ENCODE results near the gene IMPACT.

The IMPACT gene

DNA sequence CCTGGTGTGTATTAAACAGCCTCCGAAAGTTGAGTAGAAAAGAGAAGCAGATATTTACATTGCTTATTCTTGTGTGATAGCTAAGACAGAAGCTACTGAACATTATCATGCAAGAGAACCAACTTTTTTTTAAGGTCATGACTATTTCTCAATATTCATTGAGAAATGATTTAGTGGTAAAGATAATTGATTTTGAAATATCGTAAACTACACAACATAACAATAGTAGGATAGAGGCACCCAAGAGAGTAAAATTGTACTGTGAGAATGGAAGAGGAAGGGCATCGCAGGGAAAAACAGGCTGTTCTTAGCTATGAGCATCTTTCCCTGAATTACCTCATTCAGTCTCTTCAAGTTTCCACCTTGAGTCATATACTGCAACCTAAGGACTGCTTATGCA, 59.2 kb downstream of the IMPACT start:
- no peak for DNase-seq

DNA sequence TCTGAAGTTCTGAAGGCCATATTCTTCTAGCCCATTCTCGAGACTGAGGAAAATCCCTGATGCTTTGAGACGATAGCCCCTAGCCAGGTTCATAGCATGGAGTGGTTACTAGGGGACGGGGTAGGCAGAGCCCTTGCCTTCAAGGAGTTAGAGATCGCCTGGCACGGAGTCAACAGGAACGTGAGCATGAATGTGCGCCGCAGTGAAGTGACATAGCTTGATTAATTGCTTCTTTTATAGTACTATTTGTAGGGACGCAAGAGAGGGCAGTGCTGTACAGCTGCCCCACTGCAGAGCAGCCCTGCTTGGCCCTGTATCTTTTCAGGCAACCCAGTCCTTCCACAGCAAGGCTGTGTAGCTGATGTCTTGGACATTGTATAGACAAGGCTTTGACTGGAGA, 60.2 kb downstream of the IMPACT start:
- no peak for DNase-seq

DNA sequence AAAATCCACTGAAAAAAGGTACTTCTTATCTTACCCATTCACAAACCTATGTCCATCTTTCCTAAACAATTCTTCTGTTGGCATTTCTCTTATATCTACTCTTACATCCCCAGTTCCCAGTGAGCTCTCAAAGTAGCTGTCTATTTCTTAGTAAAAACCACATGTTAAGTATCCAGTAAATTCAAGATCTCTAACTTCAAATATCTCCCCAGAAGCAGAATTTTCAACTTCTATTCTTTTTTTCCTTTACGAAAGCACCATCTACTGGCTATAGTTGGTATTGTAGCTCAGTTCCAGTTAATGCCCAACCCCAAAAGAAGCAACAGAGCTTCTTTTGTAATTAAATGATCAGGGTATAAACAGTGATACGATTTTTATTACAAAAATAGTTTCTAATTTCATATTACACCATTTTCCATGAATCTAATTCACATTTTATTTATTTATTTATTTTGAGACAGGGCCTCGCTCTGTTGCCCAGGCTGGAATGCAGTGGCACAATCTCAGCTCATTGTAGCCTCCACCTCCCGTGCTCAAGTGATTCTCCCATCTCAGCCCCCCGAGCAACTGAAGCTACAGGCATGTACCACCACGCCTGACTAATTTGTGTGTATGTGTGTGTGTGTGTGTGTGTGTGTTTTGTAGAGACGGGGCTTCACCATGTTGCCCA, 62.5 kb downstream of the IMPACT start:
- peak; percentile 69 for DNase-seq

DNA sequence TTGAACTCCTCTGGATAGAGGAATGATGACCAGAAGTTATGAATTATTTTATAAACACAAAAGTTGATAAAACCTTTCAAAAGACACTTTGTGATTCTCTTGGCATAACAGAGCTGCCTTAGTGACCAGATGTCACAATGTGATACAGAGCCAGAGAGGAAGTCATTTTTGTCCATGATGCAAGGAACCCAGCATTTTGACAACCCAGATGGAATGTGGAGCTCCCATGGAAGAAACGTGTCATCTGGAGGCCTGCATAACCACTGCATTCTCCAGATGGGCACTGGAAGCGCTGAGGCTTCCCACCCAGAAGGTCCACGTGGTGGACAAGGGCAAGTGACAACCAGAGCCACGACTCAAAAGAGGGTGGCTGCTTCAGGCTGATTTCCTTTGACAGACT, 64.1 kb downstream of the IMPACT start:
- no peak for DNase-seq

DNA sequence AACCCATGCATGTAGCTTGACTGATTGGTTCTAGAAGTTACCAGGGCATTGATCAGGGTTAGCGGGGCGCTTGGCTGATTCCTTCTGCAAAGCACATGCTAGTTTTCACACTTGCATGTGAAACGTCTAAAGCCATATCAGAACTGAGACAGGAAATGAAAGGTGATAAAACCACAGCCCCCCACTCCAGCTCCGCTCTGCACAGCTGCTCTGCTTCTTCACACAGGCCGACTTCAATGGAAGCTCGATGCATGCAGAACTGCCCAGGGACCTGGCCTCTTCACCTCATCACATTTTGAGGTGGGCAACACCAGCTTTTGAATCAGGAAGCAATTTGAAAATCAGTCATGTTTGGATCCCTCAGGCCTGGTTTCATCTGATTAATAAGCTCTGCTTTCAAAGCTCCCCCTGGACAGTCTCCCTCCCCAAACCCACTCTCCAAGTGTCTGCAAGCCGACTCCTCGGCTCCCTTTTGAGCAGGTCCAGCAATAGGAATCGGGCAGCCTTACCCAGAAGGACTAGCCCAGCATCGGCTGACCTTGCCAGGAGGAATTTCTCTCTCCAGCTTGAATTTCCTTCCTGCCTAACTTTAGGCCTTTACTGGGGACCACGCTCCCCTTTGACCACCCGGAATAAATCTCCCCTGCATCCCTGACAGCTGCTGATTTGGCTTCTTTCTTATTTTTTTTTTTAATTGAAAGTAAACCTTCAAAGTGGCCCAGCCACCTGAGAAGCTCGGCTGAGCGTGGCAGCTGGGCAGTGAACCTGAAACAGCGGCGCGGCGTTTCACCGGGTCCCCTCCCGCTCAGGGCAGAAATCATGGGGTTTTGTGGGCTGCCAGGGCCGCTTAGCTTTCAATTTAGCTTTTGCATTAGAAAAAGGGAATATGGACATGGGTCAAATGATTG, 65.7 kb downstream of the IMPACT start:
- no peak for DNase-seq

DNA sequence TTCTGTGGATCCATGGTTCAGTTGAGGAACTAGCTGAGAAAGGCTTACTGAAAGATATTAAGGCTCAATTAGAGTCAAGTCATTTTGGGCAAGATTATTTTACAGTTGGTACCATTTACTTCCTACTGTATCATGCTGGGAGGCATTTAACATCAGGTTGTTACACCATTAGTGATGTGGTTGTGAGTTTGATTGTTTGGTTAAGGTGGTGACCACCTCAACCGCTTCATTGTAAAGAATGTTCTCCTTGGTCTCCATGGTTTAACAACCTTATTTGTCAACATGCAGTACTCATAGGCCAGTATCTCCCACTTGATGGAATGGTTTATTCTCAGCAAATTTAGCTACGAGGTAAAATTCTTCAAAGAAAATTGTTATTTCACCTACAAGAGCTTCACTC, 68.1 kb downstream of the IMPACT start:
- no peak for DNase-seq

DNA sequence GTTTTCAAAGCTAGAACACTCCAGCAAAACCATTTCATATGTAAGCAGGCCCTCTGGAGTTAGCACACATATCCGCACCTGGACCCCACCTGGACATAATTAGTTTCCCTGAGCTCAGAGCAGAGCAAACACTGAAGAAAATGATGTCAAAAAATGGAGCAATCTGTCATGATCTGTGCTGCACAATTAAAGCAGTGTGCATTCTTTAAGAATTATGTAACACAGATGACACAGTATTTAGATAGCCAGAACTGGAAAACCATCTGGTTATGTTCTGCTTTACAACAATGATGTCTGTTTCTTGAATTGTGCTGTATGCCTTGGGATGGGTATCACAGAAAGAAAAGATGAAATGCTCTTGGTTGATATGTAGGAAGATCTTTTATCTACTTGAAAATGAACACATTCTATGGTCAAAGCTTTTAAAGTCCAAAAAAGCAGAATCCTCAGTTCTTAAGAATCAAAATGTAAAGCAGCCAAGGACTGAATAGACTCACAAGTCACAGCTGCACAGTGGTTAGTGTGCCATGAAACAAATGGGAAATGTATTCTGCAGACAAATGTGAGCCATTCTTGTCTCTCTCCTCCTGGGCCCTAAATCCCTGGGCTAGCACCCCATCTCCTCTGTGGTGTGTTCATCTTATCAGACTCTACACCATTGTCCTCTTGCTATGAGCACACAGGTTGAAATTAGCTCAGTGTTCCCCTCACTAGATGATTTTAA, 70.7 kb downstream of the IMPACT start:
- no peak for DNase-seq

DNA sequence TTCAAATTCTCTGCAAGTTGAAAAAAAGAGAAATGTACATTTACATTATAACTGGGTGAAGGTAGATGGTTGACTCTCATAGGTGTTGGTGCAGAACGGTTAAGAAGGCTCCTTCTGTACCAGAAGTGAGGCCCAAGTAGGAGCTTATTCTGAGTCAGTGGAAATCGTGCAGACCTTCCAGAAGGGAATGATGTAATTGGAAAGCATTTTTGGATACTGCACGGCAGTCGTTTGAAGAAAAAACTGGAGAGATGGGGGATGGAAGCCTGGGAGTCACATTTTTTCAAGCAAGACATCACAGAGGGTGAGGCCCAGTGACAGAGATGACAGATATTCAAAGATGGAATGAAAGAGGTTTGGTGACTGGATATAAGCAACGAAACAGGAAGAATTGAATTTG, 73.3 kb downstream of the IMPACT start:
- no peak for DNase-seq

DNA sequence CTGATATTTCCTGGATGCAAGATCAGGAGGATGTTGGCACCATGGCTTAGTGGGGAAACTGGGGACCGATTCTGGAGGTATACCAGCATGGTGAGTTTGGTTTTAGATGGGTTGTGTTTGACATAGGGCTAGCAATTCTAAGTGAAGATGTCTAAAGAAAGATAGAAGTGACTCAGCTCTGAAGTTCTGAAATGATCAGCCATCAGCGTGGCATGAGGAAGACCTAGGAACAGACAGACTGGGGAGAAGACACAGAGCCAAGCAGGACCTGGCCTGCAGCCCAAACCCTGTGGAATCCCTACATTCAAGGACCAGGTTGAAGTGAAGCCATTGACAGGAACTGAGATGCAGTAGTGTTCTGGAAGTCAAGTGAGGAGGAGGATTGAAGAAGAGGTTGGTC, 73.7 kb downstream of the IMPACT start:
- DNase-seq = no peak

DNA sequence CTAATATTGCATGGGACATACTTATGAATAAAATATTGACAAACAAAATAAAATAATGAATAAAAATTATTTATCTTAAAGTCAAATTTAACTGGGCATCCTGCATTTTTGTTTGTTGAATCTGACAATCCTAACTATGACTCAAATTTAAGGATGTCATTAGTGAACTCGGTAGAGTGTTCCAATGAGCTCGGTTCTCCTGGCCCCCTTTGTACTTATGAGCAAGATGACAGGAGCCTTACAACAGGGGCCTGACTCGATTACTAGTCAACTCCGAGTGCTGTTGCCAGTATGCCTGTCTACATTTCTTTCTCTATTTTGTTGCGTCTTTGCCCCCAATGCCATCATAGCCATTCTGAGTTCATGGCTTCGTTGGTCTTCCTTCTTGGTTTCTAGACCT, 74.3 kb downstream of the IMPACT start:
- no peak for DNase-seq

DNA sequence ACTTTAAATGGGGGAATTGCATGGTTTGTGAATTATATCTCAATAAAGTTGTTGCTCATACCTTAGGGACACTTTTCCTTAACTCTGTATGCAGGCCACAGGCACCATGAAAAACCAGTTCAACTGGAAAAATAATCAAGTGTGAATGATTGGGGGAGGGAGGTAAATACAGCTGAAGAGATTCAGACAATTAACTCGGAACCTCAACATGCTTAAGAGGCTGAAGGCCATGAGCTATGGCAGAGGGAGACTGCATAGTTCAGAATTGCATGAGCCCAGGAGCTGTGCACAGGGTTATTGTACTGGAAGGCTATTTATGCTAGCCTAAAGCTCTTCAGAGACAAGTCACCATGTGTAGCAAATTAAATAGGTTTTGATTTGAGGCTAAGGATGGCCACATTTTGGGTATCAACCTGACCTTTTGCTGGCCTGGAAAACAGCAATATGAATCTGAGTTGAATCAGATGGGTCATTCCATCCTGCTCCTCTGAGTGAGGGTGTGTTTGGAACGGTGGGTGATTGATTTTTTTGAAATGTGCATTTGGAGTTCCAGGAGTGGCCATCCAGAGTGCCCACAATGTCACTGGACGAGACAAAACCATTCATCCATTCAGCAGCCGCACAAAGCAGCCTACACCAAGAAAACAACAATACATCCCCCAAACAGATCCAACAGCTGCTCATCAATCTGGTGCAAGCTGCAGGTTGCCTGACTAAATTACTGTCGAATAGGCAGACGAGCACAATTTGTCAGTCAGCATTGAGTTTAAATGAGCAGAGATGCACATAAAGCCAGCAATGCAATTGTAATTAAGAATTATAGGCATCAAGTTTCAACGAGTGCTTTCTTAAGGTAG, 76.4 kb downstream of the IMPACT start:
- DNase-seq = no peak
